Colonic mucosa (tissue), 4 donors: ENCODE results near the gene GABRG3. TPM values are rescaled to one million over a fixed set of nuclear protein-coding genes. Genes with fewer than 3 reads are reported as not detected.

Experiments
- DNase-seq: peaks from one replicate; pipeline ENCODE4 v3.0.0-alpha.2; 2020
- H3K27ac ChIP-seq: fragments of 200-600 bp; one replicate; pipeline ENCODE4 v1.8.0; 2021
- H3K27me3 ChIP-seq: fragments of 200-600 bp; one replicate; pipeline ENCODE4 v1.8.0; 2021
- H3K36me3 ChIP-seq: fragments of 200-600 bp; one replicate; pipeline ENCODE4 v1.8.0; 2021
- H3K4me1 ChIP-seq: fragments of 200-600 bp; one replicate; pipeline ENCODE4 v1.8.0; 2021; ENCODE audit warnings: mild to moderate bottlenecking
- H3K4me3 ChIP-seq: fragments of 200-600 bp; one replicate; pipeline ENCODE4 v1.8.0; 2021
- H3K9ac ChIP-seq, 2 donors: one replicate each; pipeline ENCODE4 v1.7.0; 2013; ENCODE audit warnings: control low read depth in 2 of 2, low read depth in 2 of 2, low read length in 2 of 2
- H3K9me3 ChIP-seq: fragments of 200-600 bp; one replicate; pipeline ENCODE4 v1.8.0; 2021
- CTCF ChIP-seq: fragments of 200-600 bp; IDR thresholded peaks from one replicate; pipeline ENCODE4 v1.8.0; 2022; ENCODE audit warnings: antibody characterized with exemption, mild to moderate bottlenecking
- intact Hi-C: fragments of 100-400 bp; cut with DNase I; formaldehyde crosslinking; loops from one replicate; pipeline ENCODE4 v1.14.1; 2022
- total RNA-seq, 2 donors: library from RNA; stranded (reverse); fragmentation: NEBNext Ultra II Directional in 1 of 2; extraction: Animal tissue kit (Norgen Biotek cat#: 25700) in 1 of 2; gene quantifications; one replicate each; pipeline ENCODE4 v1.2.1, GENCODE V29; 2021
- donor health status: healthy.
- donor health status: DM: no; HTN: no; CAD: no.
- donor health status: DM: no; HTN: no; CAD: no.

GABRG3 gene
- total RNA-seq, 2 donors from 2014 or later: not detected

- intact Hi-C loops: no loop called here
- no peak overlapping the region for H3K9ac ChIP-seq
- no peaks in the 10 kb centered on the region for H3K4me1 ChIP-seq
- no peaks in the 10 kb centered on the region for H3K9me3 ChIP-seq
- no peaks in the 10 kb centered on the region for H3K27me3 ChIP-seq
- DNase-seq: no peak
- H3K4me3 ChIP-seq: no peak overlapping the region
- no peak overlapping the region for H3K27ac ChIP-seq
- TF ChIP-seq CTCF: no peak
- no peaks in the 10 kb centered on the region for H3K36me3 ChIP-seq
Observed at GRCh38 chr15:27050163-27050562, 79.2 kb downstream of the GABRG3 start.

- no peak for DNase-seq
- Histone ChIP-seq H3K36me3 (no peaks in the 10 kb centered on the region), H3K27me3 (no peaks in the 10 kb centered on the region), H3K9ac (no peak overlapping the region), H3K4me3 (no peak overlapping the region), H3K4me1 (no peaks in the 10 kb centered on the region), H3K9me3 (no peaks in the 10 kb centered on the region), H3K27ac (no peak overlapping the region)
- no peak for TF ChIP-seq CTCF
- intact Hi-C loops: no loop called here
Observed at GRCh38 chr15:27054426-27054825, 83.4 kb downstream of the GABRG3 start.

GRCh38 chr15:27057904-27058645 lies 87.1 kb downstream of the GABRG3 start:
- Histone ChIP-seq H3K9ac (no peak overlapping the region), H3K4me1 (no peaks in the 10 kb centered on the region), H3K27me3 (no peaks in the 10 kb centered on the region), H3K36me3 (no peaks in the 10 kb centered on the region), H3K4me3 (no peak overlapping the region), H3K9me3 (no peaks in the 10 kb centered on the region), H3K27ac (no peak overlapping the region)
- intact Hi-C loops: no loop called here
- TF ChIP-seq CTCF: no peak
- DNase-seq: no peak

GRCh38 chr15:27058939-27059338 lies 88.0 kb downstream of the GABRG3 start:
- DNase-seq: no peak
- intact Hi-C loops: no loop called here
- Histone ChIP-seq H3K4me3 (no peak overlapping the region), H3K27me3 (no peaks in the 10 kb centered on the region), H3K4me1 (no peaks in the 10 kb centered on the region), H3K27ac (no peak overlapping the region), H3K9ac (no peak overlapping the region), H3K36me3 (no peaks in the 10 kb centered on the region), H3K9me3 (no peaks in the 10 kb centered on the region)
- no peak for TF ChIP-seq CTCF

- TF ChIP-seq CTCF: peak; percentile 28
- intact Hi-C loops: no loop called here
- Histone ChIP-seq H3K9me3 (no peaks in the 10 kb centered on the region), H3K36me3 (no peaks in the 10 kb centered on the region), H3K4me3 (no peak overlapping the region), H3K9ac (no peak overlapping the region), H3K4me1 (no peaks in the 10 kb centered on the region), H3K27ac (no peak overlapping the region), H3K27me3 (no peaks in the 10 kb centered on the region)
- DNase-seq: peak; percentile 25
Observed at GRCh38 chr15:27059610-27060202, 88.7 kb downstream of the GABRG3 start.
